CD4-positive, alpha-beta memory T cell (primary cell): ENCODE results near the gene UBE2G2. TPM values are rescaled to one million over a fixed set of nuclear protein-coding genes. Genes with fewer than 3 reads are reported as not detected.

Experiments
- CTCF ChIA-PET: fragments of 350-600 bp; sonication (Branson Sonifier 250); formaldehyde crosslinking; loops from one replicate; lab custom pipeline; 2021; ENCODE audit warnings: inconsistent platforms; ENCODE audit not compliant: partially characterized antibody; lab: Charles Lee
- POLR2A ChIA-PET: fragments of 350-600 bp; sonication (Branson Sonifier 250); formaldehyde crosslinking; loops from one replicate; lab custom pipeline; 2021; ENCODE audit not compliant: partially characterized antibody; lab: Charles Lee
- DNase-seq, 5 donors: peaks; one replicate each; pipeline versions ENCODE4 v3.0.0 to v3.0.0-alpha.2; 2020 to 2022; ENCODE audit warnings: mixed read lengths in 1 of 5
- H3K27ac ChIP-seq: one replicate; pipeline ENCODE4 v1.7.0; 2013; ENCODE audit warnings: low read depth, low read length
- H3K27me3 ChIP-seq: 2 replicates; pipeline ENCODE4 v1.7.0; 2013; ENCODE audit warnings: mild to moderate bottlenecking, low read length, moderate library complexity; ENCODE audit not compliant: insufficient read depth
- H3K36me3 ChIP-seq: 2 replicates; pipeline ENCODE4 v1.7.0; 2013; ENCODE audit warnings: mild to moderate bottlenecking, low read length, moderate library complexity; ENCODE audit not compliant: insufficient read depth
- H3K4me1 ChIP-seq: 2 replicates; pipeline ENCODE4 v1.7.0; 2013; ENCODE audit warnings: mild to moderate bottlenecking, low read length, moderate library complexity; ENCODE audit not compliant: insufficient read depth
- H3K4me3 ChIP-seq, 2 donors: one replicate each; pipeline ENCODE4 v1.7.0; 2013; ENCODE audit warnings: low read length in 2 of 2, mild to moderate bottlenecking in 1 of 2
- H3K9me3 ChIP-seq, 2 donors: one replicate each; pipeline ENCODE4 v1.7.0; 2013; ENCODE audit warnings: low read length in 2 of 2, control low read depth in 1 of 2; ENCODE audit not compliant: control insufficient read depth in 1 of 2
- H3K27ac Mint-ChIP-seq, 7 donors: one replicate each; pipeline ENCODE4 v1.8.0; 2020 to 2021; ENCODE audit warnings: mixed read lengths in 7 of 7, mild to moderate bottlenecking in 6 of 7, inconsistent platforms in 3 of 7, moderate library complexity in 3 of 7
- H3K27me3 Mint-ChIP-seq, 2 donors: one replicate each; pipeline ENCODE4 v1.8.0; 2020 to 2021; ENCODE audit warnings: mixed read lengths in 2 of 2
- H3K36me3 Mint-ChIP-seq, 2 donors: one replicate each; pipeline ENCODE4 v1.8.0; 2020 to 2021; ENCODE audit warnings: mixed read lengths in 2 of 2, inconsistent platforms in 1 of 2, mild to moderate bottlenecking in 1 of 2
- H3K4me1 Mint-ChIP-seq, 4 donors: one replicate each; pipeline ENCODE4 v1.8.0; 2020 to 2021; ENCODE audit warnings: mixed read lengths in 4 of 4, mild to moderate bottlenecking in 1 of 4
- H3K4me3 Mint-ChIP-seq, 8 donors: one replicate each; pipeline ENCODE4 v1.8.0; 2020 to 2021; ENCODE audit warnings: mixed read lengths in 8 of 8, mild to moderate bottlenecking in 7 of 8, moderate library complexity in 6 of 8, inconsistent platforms in 3 of 8
- H3K9me3 Mint-ChIP-seq, 8 donors: one replicate each; pipeline ENCODE4 v1.8.0; 2020 to 2021; ENCODE audit warnings: mixed read lengths in 8 of 8, mild to moderate bottlenecking in 5 of 8, inconsistent platforms in 3 of 8, moderate library complexity in 1 of 8
- intact Hi-C: fragments of 100-400 bp; cut with micrococcal nuclease; formaldehyde crosslinking; loops from one replicate; pipeline ENCODE4 v1.15.1; 2023
- polyA plus RNA-seq, 2 donors: library from polyadenylated mRNA; unstranded; fragments of 300-500 nt; fragmentation: Illumina TruSeq; gene quantifications; one replicate each; pipeline ENCODE4 v1.2.3, GENCODE V29; 2021
- total RNA-seq, 2 experiments: library from RNA; stranded (reverse); gene quantifications; one replicate each; pipeline ENCODE4 v1.2.3, GENCODE V29; 2021

Gene UBE2G2
- total and polyA plus RNA-seq, 4 experiments from 2014 or later: 51.8 to 131 (median 95.4) TPM

GRCh38 chr21:44727757-44728156, 73.9 kb downstream of the UBE2G2 start:
- CTCF ChIA-PET: no interaction called here
- POLR2A ChIA-PET: no interaction called here
- Histone ChIP-seq H3K27ac (no peak overlapping the region), H3K36me3 (no peaks in the 10 kb centered on the region), H3K4me1 (peaks cover 14% of the 10 kb centered on the region), H3K27me3 (peaks cover 15% of the 10 kb centered on the region), H3K9me3 (no peaks in the 10 kb centered on the region), H3K4me3 (no peak overlapping the region)
- Mint-ChIP-seq H3K27me3 (peaks cover 31 to 32% of the 10 kb centered on the region in 2 donors), H3K27ac (peak overlapping the region in 1 of 7 donors; percentile 32), H3K9me3 (no peaks in the 10 kb centered on the region), H3K36me3 (no peaks in the 10 kb centered on the region), H3K4me1 (peaks cover 3 to 12% (median 6%) of the 10 kb centered on the region in 4 donors), H3K4me3 (no peak overlapping the region)
- no peak for DNase-seq
- intact Hi-C loops: no loop called here

DNA sequence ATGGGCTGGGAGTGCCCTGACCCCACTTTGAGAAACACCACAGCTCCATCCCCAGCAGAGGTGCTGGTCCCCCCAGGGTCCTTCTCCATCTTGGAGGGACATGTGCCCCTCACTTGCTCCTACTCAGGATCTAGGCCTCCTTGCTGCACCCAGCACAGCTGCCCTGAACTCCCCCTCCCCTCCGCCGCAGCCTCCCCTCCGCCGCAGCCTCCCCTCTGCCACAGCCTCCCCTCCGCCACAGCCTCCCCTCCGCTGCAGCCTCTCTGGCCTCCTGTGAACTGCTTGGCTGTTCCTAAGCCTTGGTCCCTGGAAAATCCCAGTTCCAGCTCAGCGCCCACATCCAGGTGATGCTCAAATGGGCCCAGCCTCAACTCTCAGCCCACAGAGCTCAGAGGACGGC, 74.3 kb downstream of the UBE2G2 start:
- ChIA-PET CTCF (no interaction called here), POLR2A (no interaction called here)
- H3K27me3 Mint-ChIP-seq: peaks cover 35 to 36% of the 10 kb centered on the region in 2 donors
- no peak overlapping the region for H3K4me3 Mint-ChIP-seq
- DNase-seq: no peak
- H3K27ac Mint-ChIP-seq: no peak overlapping the region
- H3K27me3 ChIP-seq: peaks cover 15% of the 10 kb centered on the region
- H3K4me1 Mint-ChIP-seq: peaks cover 5 to 15% (median 9%) of the 10 kb centered on the region in 4 donors
- H3K9me3 ChIP-seq: no peaks in the 10 kb centered on the region
- H3K36me3 Mint-ChIP-seq: no peaks in the 10 kb centered on the region
- H3K36me3 ChIP-seq: no peaks in the 10 kb centered on the region
- peaks cover 15% of the 10 kb centered on the region for H3K4me1 ChIP-seq
- intact Hi-C loops: no loop called here
- H3K9me3 Mint-ChIP-seq: no peaks in the 10 kb centered on the region
- H3K27ac ChIP-seq: no peak overlapping the region
- no peak overlapping the region for H3K4me3 ChIP-seq

- no peaks in the 10 kb centered on the region for H3K36me3 ChIP-seq
- Mint-ChIP-seq H3K27me3 (peaks cover 35 to 36% of the 10 kb centered on the region in 2 donors), H3K4me1 (peaks cover 5 to 15% (median 9%) of the 10 kb centered on the region in 4 donors), H3K27ac (no peak overlapping the region), H3K4me3 (no peak overlapping the region), H3K36me3 (no peaks in the 10 kb centered on the region), H3K9me3 (no peaks in the 10 kb centered on the region)
- peaks cover 15% of the 10 kb centered on the region for H3K4me1 ChIP-seq
- H3K27ac ChIP-seq: no peak overlapping the region
- intact Hi-C loops: no loop called here
- ChIA-PET POLR2A (no interaction called here), CTCF (interaction anchor here (1.0 to 2.4 kb wide), 3 partner anchors 13 to 216 kb away, joined by 3 to 8 read pairs (median 4); no protein-coding TSS in a partner anchor)
- H3K4me3 ChIP-seq: no peak overlapping the region
- no peaks in the 10 kb centered on the region for H3K9me3 ChIP-seq
- no peak for DNase-seq
- peaks cover 15% of the 10 kb centered on the region for H3K27me3 ChIP-seq
Observed at GRCh38 chr21:44726826-44727225, 74.8 kb downstream of the UBE2G2 start.

DNA sequence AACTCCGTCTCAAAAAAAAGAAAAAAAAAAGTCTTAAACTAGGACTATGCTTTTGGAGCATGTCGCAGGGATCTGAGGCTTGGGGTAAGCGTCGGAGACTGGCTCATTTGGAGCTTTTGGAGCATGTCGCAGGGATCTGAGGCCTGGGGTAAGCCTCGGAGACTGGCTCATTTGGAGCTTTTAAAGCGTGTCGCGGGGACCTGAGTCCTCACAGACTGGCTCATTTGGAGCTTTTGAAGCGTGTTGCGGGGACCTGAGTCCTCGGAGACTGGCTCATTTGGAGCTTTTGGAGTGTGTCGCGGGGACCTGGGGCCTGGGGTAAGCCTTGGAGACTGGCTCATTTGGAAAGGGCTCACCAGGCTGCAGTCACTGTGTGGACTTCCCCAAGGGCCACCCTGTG, 76.7 kb downstream of the UBE2G2 start:
- DNase-seq: no peak
- peaks cover 0 to 4% (median 0%) of the 10 kb centered on the region in 8 donors for H3K9me3 Mint-ChIP-seq
- H3K27me3 ChIP-seq: peaks cover 22% of the 10 kb centered on the region
- POLR2A ChIA-PET: no interaction called here
- H3K27ac ChIP-seq: no peak overlapping the region
- H3K36me3 Mint-ChIP-seq: no peaks in the 10 kb centered on the region
- no peaks in the 10 kb centered on the region for H3K9me3 ChIP-seq
- CTCF ChIA-PET: interaction anchor here (0.6 to 2.4 kb wide), 4 partner anchors 15 to 935 kb away, joined by 3 to 8 read pairs (median 4); no protein-coding TSS in a partner anchor
- H3K27ac Mint-ChIP-seq: peak overlapping the region in 1 of 7 donors; percentile 57
- intact Hi-C loops: no loop called here
- no peak overlapping the region for H3K4me3 ChIP-seq
- peaks cover 5 to 15% (median 9%) of the 10 kb centered on the region in 4 donors for H3K4me1 Mint-ChIP-seq
- no peak overlapping the region for H3K4me3 Mint-ChIP-seq
- no peaks in the 10 kb centered on the region for H3K36me3 ChIP-seq
- peaks cover 33 to 39% of the 10 kb centered on the region in 2 donors for H3K27me3 Mint-ChIP-seq
- peaks cover 15% of the 10 kb centered on the region for H3K4me1 ChIP-seq

DNA sequence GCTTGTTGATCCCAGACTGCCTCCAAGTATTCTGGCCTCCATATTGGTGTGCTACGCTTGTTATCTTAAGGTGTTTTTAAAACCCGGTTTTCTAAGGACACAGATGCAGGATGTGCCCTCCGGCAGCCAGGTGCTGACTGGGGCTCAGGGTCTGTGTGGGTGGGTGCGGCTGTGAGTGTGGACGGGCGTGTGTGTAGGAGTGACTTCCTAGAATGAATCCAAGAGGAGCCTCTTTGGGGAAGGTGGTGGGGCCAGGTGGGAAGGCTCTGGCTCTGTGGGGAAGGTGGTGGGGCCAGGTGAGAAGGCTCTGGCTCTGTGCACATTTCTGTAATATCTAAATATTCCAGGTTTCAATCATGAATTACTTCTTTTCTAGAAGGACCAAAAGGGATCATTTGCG, 77.4 kb downstream of the UBE2G2 start:
- intact Hi-C loops: no loop called here
- H3K4me3 Mint-ChIP-seq: peak overlapping the region in 6 of 8 donors; percentile 20 to 62 (median 45)
- H3K4me1 Mint-ChIP-seq: peaks cover 5 to 15% (median 9%) of the 10 kb centered on the region in 4 donors
- H3K4me1 ChIP-seq: peaks cover 15% of the 10 kb centered on the region
- H3K4me3 ChIP-seq: no peak overlapping the region
- CTCF ChIA-PET: interaction anchor here (0.8 to 1.0 kb wide), 2 partner anchors 69 to 213 kb away, joined by 3 to 4 read pairs; no protein-coding TSS in a partner anchor
- no peaks in the 10 kb centered on the region for H3K36me3 ChIP-seq
- H3K27ac Mint-ChIP-seq: peak overlapping the region in 2 of 7 donors; percentile 8 to 29
- POLR2A ChIA-PET: interaction anchor here (0.7 to 2.0 kb wide), 2 partner anchors 126 to 176 kb away, joined by 3 to 4 read pairs; no protein-coding TSS in a partner anchor
- no peaks in the 10 kb centered on the region for H3K9me3 ChIP-seq
- DNase-seq: no peak
- H3K27me3 ChIP-seq: peaks cover 25% of the 10 kb centered on the region
- H3K9me3 Mint-ChIP-seq: peaks cover 0 to 4% (median 0%) of the 10 kb centered on the region in 8 donors
- H3K36me3 Mint-ChIP-seq: no peaks in the 10 kb centered on the region
- no peak overlapping the region for H3K27ac ChIP-seq
- H3K27me3 Mint-ChIP-seq: peaks cover 33 to 41% of the 10 kb centered on the region in 2 donors

GRCh38 chr21:44723177-44724131, 78.2 kb downstream of the UBE2G2 start:
- peaks cover 25% of the 10 kb centered on the region for H3K27me3 ChIP-seq
- peak in 3 of 5 donors; percentile 15 to 35 (median 24) for DNase-seq
- Mint-ChIP-seq H3K4me1 (peaks cover 5 to 15% (median 9%) of the 10 kb centered on the region in 4 donors), H3K4me3 (peak overlapping the region; percentile 48 to 86 (median 76)), H3K27me3 (peaks cover 34 to 41% of the 10 kb centered on the region in 2 donors), H3K27ac (no peak overlapping the region), H3K9me3 (peaks cover 0 to 4% (median 0%) of the 10 kb centered on the region in 8 donors), H3K36me3 (no peaks in the 10 kb centered on the region)
- CTCF ChIA-PET: interaction anchor here (1.2 to 1.9 kb wide), 2 partner anchors 19 to 213 kb away, joined by 4 to 8 read pairs; no protein-coding TSS in a partner anchor
- intact Hi-C loops: loop anchor here (1.0 kb wide), 1 partner anchor 12 kb away; the partner anchor contains the start of gene TSPEAR
- peaks cover 15% of the 10 kb centered on the region for H3K4me1 ChIP-seq
- POLR2A ChIA-PET: interaction anchor here (0.7 to 2.0 kb wide), 4 partner anchors 65 to 176 kb away, joined by 3 to 5 read pairs (median 4); partner anchors contain the start of gene KRTAP12-3
- no peak overlapping the region for H3K27ac ChIP-seq
- no peaks in the 10 kb centered on the region for H3K36me3 ChIP-seq
- H3K9me3 ChIP-seq: no peaks in the 10 kb centered on the region
- H3K4me3 ChIP-seq: no peak overlapping the region
